TTC549 (cell line): ENCODE results near the gene MRM1.
"Not testable (repeated sequence)": the region's sequence is repeated elsewhere in the genome, so short reads cannot be mapped to it uniquely, and the experiment has no call there.

ENCODE experiments used
- FAIRE-seq: peaks from 2 replicates; lab custom pipeline; 2012; peaks lifted over from hg19 to GRCh38; lab: Jason Lieb, UNC

MRM1 gene

DNA sequence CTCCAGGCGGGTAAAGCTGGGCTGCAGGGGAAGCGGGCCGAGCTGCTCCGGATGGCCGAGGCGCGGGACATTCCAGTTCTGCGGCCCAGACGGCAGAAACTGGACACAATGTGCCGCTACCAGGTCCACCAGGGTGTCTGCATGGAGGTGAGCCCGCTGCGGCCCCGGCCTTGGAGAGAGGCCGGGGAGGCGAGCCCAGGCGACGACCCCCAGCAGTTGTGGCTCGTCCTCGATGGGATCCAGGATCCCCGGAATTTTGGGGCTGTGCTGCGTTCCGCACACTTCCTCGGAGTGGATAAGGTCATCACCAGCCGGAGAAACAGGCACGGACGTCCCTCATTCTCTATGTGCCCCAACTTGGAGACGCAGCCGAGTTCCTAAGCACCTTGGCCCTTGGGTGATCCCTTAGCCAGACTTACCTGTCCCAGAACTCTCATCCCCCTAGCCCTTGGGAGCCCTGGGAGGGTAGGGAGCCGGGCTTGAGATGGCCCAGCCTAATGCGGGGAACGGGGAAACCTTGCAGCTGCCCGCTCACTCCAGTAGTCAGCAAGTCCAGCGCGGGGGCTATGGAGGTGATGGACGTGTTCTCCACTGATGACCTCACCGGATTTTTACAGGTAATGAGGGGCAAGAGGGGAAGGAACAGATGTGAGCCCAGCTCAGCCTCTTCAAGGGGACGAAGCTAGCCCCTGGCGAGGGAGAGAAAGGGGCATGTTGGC lies 806 bp downstream of the MRM1 start:
- no peak for FAIRE-seq

DNA sequence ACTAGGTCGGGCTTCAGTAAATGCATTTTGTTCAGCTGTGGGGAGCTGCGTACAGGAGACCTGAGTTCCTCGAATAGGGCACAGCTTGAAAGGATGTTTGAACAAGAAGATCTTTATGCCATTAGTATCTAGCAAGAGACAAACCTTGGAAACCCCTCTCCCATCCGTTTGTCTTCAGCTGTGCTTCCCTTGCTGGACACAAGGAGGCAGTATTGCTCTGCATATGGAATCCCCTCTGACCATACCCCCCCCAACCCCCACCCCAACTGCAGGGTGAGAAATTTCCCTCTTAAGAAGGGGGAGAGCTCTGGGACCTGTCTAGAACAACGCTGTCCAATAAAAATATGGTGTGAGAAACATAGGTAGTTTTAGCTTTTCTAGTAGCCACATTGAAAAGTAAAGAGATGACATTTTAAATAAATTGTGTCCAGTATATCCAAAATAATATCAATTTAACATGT lies 1.6 kb downstream of the MRM1 start:
- no peak for FAIRE-seq

DNA sequence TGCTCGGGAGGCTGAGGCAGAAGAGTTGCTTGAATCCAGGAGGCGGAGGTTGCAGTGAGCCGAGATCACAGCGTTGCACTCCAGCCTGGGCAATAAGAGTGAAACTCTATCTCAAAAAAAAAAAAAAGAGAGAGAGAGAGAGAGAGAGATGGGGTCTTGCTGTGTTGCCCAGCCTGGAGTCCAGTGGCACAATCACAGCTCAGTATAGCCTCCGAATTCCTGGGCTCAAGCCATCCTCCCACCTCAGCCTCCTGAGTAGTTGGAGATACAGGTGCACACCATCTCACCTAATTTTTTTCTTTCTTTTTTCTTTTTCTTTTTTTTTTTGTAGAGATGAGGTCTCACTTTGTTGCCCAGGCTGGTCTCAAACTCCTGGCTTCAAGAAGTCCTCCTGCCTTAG lies 3.6 kb downstream of the MRM1 start:
- not testable (repeated sequence) for FAIRE-seq

DNA sequence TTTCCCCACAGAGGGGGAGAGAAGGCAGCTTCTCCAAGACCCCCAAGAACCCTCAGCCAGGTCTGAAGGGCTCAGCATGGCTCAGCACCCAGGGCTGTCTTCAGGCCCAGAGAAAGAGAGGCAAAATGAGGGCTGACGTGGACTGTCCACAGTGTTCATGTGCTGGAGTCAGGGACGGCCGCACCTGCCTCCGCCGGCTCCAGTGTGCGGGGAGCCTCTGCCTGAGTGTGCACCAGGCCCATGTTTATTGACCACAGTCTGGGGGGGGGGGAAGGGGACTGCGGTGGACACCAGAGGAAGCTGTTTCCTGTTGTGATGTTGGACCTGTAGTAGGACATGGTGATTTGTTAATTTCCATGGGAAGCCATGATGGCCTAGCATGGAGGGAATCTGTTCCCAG lies 6.9 kb downstream of the MRM1 start:
- FAIRE-seq: no peak

DNA sequence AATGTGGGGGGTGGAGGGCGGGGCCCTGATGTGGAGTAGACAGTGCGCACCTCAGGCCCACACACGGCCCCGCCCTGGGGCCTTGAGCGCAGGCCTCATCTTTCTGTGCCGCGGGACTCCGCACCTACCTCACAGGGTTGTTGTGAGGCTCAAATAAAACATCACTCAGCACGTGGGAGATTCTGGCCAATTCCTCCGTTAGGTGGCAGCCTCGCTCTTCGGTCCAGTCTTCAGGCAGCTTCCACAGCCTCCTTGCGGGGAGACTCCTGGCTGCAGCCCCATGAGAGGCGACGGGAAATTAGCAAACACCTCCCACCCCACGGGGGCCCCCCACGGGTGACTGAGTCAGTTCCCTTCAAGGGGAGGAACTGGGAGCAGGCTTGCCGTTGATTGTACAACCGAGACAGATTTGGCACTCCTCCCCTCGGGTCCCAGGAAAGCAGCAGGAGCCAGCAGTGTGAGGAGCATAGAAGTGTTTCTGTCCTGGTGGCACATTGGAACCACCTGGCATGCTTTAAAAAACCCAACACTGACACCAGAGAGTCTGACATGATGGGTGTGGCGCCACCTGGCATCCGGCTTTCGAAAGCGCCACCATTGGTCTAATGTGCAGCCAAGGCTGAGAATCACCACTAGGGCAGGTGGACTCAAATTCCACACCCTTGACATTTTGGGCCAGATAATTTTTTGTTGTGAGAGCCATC lies 7.6 kb downstream of the MRM1 start:
- no peak for FAIRE-seq

DNA sequence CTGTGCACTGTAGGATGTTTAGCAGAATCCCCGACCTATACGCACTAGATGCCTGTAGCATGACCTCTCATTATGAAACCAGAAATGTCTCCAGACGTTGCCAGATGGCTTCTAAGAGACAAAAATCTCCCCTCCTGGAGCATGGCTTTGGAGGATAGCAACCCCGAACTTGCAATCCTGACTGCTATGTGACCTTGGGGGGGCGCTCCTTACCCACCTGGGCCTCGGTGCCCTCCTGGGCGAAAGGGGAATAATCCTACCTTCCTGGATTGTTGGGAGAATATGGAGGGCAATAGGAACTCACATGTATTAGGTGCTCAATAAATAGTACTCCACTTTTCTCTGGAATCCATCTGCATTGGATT lies 8.1 kb downstream of the MRM1 start:
- FAIRE-seq: no peak

DNA sequence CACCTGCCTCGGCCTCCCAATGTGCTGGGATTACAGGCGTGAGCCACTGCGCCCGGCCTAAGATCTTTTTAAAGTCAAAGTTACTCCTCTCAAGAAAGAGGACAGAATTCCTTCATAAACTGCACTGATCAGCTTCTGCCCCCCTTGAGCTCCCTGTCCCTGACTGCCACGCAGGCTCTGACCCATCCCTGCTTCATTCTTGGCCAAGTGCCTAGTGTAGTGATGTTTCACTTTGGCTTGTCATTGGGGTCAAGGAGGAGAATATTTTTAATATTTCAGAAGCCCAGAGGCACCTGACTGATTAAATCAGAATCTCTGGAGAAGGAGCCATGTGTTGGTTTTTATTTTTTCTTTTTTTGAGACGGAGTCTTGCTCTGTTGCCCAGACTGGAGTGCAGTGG lies 9.1 kb downstream of the MRM1 start:
- FAIRE-seq: no peak

DNA sequence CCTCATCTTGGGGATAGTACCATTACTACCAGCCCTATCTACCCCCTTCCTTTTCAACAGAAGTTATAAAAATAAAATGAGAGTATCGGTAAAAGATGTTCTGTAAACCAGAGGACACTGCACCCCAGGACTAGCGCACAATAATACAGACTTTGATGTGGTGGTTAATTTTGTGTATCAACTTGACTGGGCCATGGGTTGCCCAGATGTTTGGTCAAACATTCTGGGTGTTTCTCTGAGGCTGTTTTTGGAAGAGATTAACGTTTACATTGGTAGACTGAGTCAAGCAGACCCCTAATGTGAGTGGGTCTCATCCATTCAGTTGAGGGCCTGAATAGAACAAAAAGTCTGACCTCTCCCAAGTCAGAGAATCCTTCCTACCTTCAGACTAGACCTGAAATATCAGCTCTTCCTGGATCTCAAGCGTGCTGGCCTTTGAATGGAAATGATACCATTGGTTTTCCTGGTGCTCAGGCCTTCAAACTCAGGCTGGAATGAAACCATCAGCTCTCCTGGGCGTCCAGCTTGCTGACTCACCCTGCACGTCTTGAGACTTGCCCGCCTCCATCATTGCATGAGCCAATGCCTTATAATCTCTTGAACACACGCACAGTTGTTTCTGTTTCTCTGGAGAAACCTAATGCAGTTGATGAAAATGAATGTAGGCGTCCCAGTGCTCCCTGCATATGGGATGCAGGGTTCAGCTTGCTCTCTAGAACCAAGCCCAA lies 10.1 kb downstream of the MRM1 start:
- no peak for FAIRE-seq

DNA sequence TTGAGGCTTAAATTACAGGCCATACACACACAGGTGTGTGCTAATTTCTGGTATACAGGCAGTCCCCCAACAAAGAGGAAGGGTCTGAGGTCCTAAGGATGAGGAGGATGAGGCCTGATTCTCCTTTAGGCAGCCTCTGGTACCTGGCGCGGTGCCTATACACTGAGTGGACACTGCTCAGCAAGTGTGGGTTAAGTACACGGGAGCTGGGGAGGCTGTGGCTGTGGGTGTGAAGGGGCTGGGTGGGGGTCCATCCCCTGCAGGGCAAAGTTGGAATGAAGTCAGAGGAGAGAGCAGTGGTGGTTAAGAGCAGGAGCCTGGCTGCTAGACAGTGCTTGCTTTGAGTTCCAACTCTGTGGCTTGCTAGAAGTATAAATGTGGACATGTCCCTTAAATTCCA lies 10.9 kb downstream of the MRM1 start:
- FAIRE-seq: no peak

DNA sequence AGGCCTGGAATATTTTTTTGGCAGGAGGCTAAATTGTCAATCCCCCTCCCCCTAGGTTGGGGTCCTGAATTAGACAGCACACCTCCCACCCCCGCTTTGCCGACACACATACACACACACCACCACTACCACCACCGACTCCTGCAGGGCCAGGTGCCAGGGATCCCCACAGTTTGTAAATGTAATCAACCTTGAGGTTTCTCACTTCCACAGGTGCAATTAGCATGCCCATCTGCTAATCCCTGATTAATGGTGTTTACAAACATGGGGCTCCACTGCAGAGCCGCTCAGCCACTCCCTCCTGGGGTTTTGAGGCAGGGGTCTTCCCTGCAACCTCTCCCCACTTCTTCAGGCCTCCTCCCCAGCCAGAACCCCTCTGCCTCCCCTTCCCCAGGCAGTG lies 11.8 kb downstream of the MRM1 start:
- no peak for FAIRE-seq

DNA sequence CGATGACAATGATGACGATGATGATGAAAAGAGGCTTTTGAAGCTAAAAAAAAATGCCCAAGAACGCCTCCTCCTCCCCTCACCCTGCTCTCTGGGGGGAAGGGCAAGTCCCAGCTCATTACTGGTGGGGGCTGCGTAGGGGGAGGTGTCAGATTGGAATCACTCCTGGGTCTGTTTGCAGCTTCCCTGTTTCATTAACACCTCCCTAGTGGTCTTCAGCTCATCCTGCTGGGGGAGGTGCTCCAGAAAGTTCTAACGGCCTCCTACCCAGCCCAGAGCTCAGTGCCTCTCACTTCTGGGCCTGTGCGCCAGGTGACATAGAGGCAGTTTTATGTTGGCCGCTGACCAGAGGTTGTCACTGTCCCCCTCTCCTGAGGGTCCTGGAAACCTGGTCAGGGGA lies 12.7 kb downstream of the MRM1 start:
- no peak for FAIRE-seq

DNA sequence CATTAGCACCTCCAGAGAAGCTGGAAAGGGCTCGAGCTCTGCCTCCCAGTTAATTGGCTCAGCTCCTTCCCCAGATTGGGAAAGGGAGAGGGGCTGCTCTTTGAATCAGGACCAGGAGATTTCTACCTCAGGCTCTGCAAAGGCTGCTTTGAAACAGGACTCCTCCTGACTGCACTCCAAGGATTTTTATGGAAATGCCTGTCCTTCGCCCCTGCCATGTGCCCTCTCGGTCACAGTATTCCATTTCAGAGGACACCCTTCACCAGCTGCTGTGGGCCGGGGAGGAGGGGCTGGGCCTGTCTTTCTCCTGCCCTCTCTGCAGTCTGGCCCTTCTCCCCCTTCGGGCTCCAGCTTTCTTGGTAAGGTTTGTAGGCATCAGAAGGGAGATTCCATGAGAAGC lies 13.6 kb downstream of the MRM1 start:
- FAIRE-seq: no peak

DNA sequence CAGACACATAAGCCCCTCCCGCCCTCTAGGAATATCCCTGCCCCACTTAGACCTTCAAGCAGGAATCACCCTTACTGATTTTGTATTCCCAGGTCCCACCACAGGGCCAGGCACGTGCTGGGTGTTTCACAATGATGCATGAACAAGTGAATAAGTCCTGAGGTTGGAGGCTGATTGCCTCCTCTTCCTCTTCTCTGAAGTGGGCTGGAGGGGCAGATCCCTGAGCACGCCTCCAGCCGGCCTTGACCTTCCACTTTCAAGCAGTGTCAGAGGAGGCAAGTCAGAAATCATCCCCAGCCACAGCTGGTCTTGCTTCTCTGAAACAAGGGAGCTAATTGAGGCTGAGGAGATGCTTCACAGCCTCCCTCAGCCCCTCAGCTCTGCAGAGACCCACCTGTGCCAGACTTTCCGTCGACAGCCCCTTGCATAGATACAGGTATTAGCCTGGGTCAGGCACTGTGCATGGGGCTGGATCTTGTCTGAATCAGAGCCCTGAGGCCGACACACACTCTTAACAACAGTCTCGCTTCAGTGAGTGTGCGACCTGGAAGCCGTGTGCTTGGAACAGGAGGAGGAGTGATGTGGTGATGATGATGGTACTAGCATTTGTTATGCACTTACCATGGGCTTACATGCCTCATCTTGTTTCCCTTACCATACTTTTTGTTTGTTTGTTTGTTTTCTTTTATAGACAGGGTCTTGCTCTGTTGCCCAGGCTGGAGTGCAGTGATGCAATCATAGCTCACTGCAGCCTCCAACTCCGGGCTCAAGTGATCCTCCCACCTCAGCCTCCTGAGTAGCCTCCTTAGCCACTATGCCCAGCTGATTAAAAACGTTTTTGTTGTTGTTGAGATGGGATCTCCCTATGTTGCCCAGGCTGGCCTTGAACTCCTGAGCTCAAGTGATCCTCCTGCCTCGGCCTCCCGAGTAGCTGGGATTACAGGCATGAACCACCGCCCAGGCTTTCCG lies 15.0 kb downstream of the MRM1 start:
- no peak for FAIRE-seq

DNA sequence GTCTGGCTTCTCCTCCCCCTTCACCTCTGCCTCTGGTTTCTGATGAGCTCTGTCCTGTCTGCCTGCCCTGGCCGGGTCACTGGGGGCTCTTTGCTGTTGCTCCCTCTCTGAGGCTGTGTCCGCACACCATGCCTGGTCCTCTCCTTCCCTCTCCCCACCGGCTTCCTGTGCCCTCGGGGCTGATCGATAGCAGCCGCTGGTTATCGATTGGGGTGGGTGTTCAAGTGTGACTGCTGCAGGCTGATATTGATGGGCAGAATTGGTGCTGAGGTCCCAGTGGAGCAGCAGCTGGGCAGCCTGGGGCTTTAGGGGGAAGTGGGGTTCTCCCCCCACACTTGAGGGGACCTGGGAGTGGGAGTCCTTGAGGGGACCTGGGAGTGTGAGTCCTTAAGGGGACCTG lies 16.4 kb downstream of the MRM1 start:
- no peak for FAIRE-seq

DNA sequence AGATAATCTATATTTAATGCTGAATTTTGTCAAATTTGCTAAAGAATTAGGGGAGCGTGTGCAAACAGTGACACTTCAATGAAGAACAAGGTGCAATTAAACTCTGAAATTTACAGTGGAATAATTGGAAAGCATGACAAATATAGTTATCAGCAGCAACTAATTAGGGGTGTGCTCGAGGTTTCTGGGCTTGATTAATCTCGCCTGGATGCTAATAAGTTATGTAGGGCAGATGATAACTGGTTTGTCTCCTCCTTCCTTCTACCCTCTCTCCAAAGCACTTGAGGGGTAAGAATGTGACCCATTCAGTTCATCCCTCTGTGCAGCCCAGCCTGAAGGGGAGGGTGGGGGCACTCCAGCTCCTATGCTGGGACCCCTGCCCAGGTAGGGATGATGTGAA lies 21.9 kb downstream of the MRM1 start:
- FAIRE-seq: no peak

DNA sequence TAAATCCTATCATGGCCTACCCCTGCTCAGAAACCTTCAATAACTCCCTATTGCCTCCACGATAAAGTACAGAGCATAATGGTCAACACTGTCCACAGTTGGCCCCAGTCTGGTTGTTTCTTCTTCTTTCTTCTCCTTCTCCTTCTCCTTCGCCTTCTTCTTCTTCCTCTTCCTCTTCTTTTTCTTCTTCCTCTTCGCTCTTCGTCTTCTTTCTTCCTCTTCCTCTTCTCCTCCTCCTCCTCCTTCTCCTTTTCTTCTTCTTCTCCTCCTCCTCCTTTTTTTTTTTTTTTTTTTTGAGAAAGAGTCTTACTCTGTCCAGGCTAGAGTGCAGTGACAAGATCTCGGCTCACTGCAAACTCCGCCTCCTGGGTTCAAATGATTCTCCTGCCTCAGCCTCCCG lies 23.8 kb downstream of the MRM1 start:
- no peak for FAIRE-seq

DNA sequence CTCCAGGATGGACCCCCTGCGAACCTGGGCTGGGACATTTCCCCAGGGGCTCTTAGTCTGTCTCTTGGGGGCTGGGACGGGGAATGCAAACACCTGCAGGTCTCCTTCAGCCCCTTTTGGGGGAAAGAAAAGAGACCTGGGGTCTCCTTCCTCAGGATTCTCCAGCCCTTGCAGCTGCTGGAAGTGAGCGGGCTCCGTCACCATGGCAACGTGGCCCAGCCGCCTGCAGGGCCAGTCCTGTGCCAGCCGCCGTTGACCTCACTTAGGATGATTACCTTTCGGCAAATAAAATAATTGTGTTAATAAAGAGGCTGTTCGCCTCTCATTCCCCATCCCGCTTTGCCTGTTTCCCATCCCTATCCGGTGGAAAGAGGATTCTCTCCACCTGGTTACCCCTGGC lies 25.7 kb downstream of the MRM1 start:
- FAIRE-seq: no peak

DNA sequence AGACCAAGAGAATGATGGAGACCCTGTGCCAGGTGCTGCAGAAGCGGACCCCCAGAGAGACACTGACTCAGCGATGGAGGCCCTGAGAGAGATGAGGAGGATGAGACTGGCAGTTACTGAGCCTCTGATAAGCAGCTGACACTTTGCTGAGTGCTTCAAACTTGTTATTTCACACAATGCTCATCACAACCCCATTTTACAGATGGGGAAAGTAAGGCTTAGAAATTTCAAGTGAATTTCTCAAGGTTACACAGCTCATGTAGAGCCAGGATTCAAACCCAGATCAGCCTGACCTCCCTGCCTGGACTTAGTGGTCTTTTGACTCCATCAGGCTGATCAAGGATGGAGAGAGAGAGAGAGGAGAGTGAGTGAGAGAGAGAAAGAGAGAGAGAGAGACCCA lies 27.2 kb downstream of the MRM1 start:
- no peak for FAIRE-seq

DNA sequence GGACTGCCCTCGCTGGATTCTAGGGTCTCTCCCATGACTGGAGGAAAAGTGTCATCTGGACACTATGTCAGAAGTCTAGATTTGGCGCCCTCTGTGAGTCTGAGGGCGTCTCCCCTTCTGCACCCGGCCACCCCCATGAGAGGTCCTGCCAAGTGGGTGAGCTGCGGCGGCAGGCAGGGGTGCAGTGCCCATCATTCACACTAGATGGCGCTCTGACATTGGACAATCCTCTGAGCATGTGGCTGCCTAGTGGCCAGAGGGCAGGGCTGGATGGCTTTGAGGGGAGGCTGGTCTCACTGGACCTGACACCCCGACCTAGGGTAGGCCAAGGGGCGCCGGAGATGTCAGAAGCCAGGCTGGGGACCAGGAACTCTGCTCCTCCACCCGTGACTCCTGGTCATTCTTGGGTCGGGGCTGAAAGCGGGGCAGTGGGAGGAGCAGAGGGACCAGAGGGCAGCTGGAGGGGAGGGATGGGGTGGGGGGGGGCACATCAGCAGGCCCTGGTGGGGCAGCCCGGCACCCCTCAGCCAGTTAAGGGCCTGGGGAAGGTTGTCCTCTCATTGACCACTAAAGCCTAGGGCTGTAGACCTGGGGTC lies 28.0 kb downstream of the MRM1 start:
- FAIRE-seq: no peak

DNA sequence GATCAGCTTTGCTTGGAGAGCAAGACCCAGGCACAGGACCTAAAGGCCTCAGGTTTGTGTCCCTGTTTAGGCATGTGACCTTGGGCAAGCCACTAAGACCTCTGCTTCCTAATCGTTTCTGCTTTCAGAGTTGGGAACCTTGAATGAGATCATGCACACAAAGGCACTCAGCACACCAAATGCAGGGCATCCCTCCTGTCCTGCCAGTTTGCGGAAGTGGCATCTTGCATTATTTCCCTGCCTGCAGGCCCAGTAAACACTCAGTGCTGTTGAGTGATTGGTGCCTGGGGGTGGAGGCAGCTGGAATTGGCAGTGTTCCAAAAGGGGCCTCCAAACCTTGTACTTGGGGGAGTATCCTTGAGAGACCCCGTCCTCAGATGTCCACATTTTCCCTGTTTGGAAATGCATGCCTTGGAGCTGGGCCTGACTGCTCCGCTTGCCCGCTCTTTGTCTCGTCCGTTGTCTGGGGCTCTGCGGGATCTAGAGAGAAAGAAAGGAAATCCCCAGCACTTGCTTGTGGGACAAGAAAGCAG lies 28.7 kb downstream of the MRM1 start:
- no peak for FAIRE-seq

DNA sequence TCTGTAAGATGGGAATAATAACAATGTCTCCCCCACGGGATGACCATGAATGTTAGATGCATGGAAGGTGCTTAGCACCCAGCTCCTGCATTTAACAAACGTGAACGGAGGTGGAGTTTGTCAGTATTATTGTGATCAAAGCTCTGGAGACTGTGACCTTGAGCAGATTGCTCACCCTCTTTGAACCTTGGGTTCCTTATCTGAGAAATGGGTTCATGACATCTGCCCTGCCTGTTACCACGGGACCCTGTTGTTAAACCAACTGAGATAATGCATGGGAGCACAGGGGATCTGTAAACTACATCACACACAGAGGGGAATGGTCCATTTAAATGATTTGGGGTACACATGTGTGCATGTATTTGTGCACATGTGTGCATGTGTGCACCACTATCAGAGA lies 29.6 kb downstream of the MRM1 start:
- FAIRE-seq: no peak
